ENCODE measurements around the gene PTK6.

The PTK6 gene

DNA sequence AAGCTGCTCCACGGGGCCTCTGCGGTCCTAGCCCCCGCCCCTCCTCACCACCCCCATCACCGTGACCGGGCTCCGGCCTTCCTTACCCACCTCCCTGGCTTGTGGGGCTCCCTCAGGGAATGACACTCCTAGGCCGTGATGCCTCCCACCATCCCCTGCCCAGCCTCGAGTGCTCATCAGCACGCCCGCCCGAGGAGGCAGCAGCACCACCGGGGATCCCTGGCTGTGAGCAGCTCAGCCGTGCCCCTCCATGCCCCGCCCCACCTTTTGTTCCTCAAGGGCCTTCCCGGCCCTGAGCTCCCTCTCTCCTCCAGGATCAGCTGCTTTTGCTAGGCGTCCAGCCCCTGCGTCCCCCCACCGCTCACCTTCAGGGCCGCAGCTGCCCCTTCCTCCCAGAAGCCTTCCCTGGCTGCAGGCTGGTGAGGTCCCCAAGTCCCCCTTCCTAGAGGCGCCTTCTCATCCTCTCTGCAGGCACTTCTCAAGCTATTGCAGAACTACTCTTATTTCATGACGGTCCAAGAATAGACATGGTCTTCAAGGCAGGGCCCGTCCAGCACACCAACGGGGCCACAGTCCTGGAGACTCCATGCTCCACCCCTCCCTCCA, 19.8 kb upstream of the PTK6 start:
- DNase-seq: no peak

GRCh38 chr20:63555661-63556381, 18.6 kb upstream of the PTK6 start:
- no peak for DNase-seq

DNA sequence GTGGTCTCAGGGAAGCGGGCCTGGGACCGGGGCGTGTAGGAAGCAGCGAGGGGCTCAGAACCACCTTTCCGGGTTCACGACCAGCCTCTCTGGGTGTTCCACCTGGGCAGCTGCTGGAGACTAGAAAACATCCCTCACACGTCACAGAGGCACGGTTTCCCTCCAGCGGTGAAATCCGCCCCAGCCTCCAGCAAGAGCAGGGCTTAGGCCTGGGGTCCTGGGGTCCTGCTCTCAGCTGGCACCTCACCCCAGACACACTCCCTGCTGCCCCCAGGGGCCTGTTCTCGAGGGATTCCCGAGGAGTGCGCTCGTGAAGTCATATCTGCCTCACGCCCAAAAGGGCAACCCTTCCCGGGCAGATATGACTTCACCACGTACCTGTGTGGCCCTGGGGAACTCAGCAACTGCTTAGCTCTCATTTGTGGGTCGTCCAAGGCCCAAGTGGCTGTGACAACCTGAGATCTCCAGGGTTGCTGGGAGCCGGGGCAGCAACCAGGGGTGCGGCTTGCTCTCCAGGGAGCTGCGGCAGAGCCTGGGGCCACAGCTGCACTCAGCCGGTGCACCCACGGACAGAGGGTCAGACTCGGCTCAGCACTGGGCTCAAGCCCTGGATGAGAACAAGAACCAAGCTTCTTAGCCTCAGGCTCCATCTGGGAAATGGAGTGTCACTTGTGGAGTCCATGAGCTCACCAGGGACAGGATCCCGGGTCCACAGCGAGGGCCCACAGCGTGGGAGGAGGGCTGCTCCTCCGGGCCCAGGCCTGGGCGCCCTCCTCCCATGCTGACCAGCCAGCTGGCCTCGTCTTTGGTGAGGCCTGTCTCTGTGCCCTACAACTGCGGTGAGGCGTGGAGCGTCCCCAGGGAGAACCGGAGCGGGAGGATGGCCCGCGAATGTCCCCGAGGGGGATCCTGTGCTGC, 17.4 kb upstream of the PTK6 start:
- DNase-seq: no peak

GRCh38 chr20:63553933-63554290, 16.7 kb upstream of the PTK6 start, which contains the start of gene FNDC11:
FNDC11 (plus strand) TSS chr20:63554159; CDS start chr20:63555664, 1,505 bp downstream.
- no peak for DNase-seq

DNA sequence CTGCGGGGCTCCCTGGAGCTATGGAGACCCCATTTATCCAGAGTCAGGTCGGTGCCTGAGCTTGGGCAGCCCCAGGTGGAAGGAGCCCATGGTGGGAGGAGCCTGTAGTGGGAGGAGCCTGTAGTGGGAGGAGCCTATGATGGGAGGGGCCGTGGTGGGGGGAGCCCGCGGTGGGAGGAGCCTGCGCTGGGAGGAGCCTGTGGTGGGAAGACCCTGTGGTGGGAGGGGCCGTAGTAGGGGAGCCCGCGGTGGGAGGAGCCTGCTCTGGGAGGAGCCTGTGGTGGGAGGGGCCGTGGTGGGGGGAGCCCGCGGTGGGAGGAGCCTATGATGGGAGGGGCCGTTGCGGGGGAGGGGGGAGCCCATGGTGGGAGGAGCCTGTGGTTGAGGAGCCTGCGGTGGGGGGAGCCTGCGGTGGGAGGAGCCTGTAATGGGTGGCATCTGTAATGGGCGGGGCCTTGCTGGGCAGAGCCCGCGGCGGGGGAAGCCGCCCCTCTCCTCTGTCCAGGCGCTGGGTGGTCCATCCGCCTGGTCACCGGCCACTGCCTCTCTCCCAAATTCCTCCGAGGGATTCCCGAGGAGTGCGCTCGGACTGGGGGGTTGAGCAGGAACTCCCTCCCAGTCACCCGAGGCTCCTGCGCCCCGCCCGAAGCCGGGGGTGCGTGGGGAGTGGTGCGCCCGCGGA, 16.2 kb upstream of the PTK6 start:
- no peak for DNase-seq

DNA sequence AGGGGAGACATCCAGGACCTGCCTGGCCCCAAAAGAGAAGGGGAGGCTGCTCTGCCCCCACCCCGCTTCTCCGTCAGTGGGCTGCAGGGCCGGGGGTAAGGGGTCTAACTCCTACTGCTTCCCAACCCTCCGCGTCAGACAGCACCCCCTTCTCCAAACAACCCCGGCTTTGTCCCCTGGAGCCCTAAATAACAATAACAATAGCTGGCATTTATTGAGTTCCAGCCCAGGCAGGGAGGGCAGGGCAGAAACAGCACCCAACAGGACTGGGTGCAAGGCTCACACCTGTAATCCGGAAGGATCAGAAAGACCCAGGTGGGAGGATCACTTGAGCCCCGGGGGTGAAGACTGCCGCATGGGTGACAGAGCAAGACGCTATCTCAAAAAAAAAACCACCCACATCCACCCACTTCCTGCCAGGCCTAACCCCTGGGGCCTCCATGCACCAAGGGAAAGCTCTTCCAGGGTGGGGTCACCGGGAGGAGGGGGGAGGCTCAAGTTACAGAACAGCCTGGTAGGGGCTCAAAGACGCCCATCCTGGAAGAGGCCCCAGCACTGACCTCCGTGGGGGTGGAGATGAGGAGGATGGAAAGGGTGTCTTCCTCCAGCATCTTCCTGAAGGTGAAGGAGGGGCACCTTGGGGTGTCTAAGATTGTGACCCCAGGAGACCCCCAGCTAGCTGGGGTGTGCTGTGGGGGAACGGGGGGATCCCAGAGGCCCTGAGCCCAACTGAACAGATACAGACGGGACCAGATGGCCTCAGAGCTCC, 15.5 kb upstream of the PTK6 start:
- DNase-seq: no peak

DNA sequence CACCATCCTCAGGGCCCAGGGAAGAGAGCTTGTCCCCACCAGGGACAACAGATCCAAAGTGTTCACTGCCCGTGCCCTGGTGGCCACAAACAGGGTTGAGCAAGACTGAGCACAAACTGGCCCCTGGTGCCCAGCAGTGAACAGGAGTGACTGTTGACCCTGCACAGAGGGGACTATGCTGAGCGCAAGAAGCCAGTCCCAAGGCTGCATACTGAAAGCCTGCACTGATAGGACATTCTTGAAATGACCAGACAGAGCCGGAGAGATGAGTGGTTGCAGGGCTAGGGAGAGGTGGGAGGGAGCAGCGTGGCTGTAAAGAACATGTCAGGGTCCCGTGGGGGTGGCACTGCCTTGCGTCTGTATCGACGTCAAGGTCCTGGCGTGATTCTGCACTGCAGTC, 13.9 kb upstream of the PTK6 start:
- DNase-seq: no peak

- no peak for DNase-seq
These were observed 12.6 kb upstream of the PTK6 start for GRCh38 chr20:63549679-63550282.

DNA sequence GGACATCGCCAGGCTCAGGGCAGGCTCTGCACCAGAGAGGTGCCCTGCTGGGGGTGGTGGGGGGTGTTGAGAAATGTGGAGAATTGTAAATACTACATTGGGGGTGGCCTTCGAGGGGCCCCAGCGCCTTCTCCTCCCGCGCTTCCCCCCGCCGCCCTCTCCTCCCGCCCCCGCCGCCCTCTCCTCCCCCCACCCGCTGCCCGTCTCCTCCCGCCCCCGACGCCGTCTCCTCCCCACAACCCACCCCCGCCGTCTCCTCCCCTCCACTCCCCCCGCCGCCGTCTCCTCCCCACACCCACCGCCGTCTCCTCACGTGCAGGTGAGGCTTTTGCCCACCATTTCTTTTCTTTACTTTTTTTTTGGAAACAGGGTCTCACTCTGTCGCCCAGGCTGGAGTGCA, 11.8 kb upstream of the PTK6 start:
- DNase-seq: no peak

- DNase-seq: no peak
These were observed 11.4 kb upstream of the PTK6 start for GRCh38 chr20:63548542-63548941.

DNA sequence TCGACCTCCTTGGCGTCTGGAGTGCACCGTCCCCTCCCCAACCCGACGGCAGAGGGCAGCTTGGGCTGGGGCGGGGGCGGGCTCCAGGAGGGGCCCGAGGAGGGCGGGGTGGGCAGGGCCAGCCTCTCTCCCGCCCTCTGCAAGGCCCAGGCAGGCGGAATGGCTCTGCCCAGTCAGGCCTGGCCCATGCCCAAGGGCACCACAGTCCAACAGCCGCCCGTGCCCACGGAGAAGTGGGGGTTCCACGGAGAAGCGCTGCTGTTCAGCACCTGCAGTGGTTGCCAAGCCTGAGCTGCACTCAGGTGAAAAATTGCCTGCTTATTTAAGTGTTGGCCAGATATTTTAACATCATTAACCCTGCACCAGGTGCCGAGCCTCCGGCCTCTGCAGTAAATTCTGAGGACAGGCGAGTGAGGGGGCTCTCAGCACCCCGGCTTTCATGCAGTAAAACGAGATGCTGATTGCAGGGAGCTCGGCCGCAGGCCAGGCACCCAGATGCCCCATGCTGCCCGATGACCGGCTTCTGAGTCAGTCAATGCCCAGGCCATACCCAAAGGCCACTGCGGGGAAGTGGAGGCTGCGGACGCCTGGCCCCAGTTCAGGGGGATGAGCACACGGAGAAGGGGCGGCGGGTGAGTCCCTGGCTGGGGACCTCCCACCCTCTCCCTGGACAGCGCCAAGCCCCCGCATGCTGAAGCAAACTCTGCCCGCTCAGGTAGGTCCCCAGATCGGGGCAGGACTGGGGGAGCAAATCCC, 10.7 kb upstream of the PTK6 start, which contains the start of gene SRMS:
Gene SRMS (minus strand): TSS at position 25 of the 756 bp plus-strand sequence. CDS start 286 bp downstream, outside the sequence.
- no peak for DNase-seq

DNA sequence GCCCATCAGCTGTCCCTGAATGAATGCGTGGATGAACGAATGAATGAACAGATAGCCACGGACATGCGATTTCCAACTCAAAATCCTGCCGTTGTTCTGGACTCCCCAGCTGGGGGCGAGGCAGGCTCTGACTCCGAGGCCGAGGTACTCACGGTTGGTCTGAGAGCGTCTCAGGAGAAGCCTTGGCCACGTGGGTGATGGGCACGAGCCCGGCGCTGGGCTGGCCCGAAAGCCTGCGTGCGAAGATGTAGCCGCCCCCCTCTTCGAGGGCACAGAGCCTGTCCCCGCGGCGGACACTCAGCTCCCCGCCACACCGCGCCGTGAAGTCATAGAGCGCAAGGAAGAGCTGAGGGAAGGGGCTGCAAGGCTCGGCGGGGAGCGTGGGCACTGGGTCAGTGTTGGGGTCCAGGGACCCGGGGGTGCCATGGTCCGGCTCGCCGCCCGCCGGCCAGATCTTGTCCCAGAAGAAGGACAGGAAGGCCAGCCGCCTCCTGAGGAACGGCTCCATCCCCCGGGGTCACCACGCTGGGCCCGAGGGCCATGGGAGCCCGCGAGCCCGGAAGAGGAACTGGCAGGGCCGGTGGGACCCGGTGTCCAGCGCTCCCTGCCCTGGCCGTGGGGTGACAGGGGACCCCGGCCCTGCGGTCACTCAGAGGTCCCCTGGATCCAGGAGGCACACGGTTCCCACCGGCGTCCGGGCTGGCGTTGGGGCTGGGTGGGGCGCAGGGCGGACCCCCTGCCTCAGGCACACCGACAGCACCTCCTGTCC, 10.0 kb upstream of the PTK6 start:
- DNase-seq: no peak

DNA sequence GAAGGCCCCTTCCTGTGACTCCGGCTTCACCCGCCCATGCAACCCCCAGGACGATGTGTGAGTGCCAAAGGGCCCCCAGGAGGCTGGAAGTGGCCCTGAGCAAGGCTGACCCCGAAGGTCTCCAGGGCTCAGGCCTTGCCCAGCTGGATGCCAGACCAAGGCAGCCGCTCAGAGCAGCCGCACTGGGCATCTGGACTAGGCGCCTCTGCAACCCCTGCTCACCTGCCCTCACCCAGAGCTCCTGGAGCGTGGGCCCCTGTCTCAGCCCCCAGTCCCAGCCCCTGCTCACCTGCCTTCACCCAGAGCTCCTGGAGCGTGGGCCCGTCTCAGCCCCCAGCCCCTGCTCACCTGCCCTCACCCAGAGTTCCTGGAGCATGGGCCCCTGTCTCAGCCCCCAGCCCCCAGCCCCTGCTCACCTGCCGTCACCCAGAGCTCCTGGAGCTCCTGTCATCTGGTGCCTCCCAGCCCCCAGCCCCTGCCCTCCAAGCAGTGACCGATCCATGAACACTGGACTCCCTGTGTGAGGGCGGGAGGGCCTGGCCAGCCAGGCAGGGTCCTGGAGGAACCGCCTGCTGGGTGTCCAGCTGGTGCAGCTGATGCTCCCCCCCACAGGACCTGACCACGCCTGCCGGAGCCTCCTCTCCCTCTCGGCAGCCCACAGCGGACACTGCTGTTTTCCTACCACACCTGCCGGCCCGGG, 9.2 kb upstream of the PTK6 start:
- no peak for DNase-seq

GRCh38 chr20:63545814-63546213, 8.6 kb upstream of the PTK6 start:
- no peak for DNase-seq

- no peak for DNase-seq
These were observed 7.9 kb upstream of the PTK6 start for GRCh38 chr20:63544958-63545516.

DNA sequence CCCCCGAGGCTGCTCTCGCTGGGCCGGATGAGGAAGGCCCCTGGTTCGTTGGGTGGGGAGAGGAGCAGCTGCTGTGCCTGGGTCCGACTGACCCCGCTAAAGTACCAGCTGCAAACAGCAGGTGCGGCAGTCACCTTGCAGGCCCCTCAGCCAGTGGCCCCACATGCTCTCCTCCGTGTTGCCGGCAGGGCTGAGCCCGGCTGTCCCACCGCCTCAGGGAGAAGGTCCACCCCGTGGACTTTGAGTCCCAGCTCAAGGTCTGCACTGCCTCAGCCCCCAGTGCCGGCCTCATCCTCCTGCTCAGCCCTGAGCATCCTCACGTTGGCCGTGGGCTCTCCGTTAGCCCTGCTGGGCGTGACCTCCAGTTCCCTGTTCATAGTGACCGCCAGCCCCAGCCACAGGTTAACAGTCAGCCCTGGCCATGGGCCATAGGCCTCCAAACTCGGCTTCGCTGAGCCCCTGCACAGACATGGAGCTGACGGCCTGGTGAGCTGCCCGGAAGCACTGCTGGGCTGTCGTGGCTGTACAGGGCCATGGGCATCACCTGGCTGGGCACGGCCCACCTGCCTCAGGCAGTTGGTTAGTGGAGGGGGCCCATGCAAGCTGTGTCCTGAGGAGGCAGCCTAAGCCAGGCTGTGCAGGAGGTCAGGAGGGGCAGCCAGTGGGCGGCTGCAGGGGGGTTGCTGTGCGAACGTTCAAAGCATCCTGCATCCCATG, 7.2 kb upstream of the PTK6 start:
- no peak for DNase-seq

GRCh38 chr20:63543733-63544132, 6.6 kb upstream of the PTK6 start:
- DNase-seq: no peak

- DNase-seq: no peak
These were observed 6.0 kb upstream of the PTK6 start for GRCh38 chr20:63543131-63543530.

GRCh38 chr20:63542696-63543095, 5.5 kb upstream of the PTK6 start:
- DNase-seq: no peak
